Calu3 (cell line): ENCODE results near the gene ABCB10. TPM values are rescaled to one million over a fixed set of nuclear protein-coding genes. Genes with fewer than 3 reads are reported as not detected.

ENCODE experiments used
- BruUV-seq: library from RNA; stranded (reverse); fragments of 400-500 nt; replicated peaks from 2 replicates; lab custom pipeline; 2021; lab: Mats Ljungman, UMichigan
- CTCF ChIA-PET: fragments of 300-600 bp; sonication (Branson Sonifier 250); formaldehyde crosslinking; loops from one replicate; lab custom pipeline; 2022; ENCODE audit warnings: antibody characterized with exemption; lab: Charles Lee
- DNase-seq: peaks from one replicate; pipeline ENCODE4 v3.0.0; 2022
- H3K27ac Mint-ChIP-seq: one replicate; pipeline ENCODE4 v1.8.0; 2022; ENCODE audit warnings: mixed read lengths; ENCODE audit not compliant: unreplicated experiment
- H3K27me3 Mint-ChIP-seq: one replicate; pipeline ENCODE4 v1.8.0; 2022; ENCODE audit warnings: mixed read lengths; ENCODE audit not compliant: unreplicated experiment
- H3K36me3 Mint-ChIP-seq: one replicate; pipeline ENCODE4 v1.8.0; 2022; ENCODE audit warnings: mild to moderate bottlenecking, moderate library complexity, mixed read lengths; ENCODE audit not compliant: insufficient read depth, unreplicated experiment
- H3K4me1 Mint-ChIP-seq: one replicate; pipeline ENCODE4 v1.8.0; 2022; ENCODE audit warnings: mild to moderate bottlenecking, low read depth, mixed read lengths; ENCODE audit not compliant: unreplicated experiment
- H3K4me3 Mint-ChIP-seq: one replicate; pipeline ENCODE4 v1.8.0; 2022; ENCODE audit warnings: mild to moderate bottlenecking, low read depth, moderate library complexity, mixed read lengths; ENCODE audit not compliant: unreplicated experiment
- H3K9me3 Mint-ChIP-seq: one replicate; pipeline ENCODE4 v1.8.0; 2022; ENCODE audit warnings: low read depth, mixed read lengths; ENCODE audit not compliant: unreplicated experiment
- CTCF ChIP-seq: fragments of 200-600 bp; IDR thresholded peaks from one replicate; pipeline ENCODE4 v1.8.0; 2022; ENCODE audit warnings: antibody characterized with exemption; ENCODE audit not compliant: unreplicated experiment
- intact Hi-C: fragments of 100-400 bp; cut with micrococcal nuclease; formaldehyde crosslinking; loops from one replicate; pipeline ENCODE4 v1.10.0; 2022; ENCODE audit not compliant: unreplicated experiment
- total RNA-seq: library from RNA; stranded (reverse); gene quantifications from 2 replicates; pipeline ENCODE4 v1.2.3, GENCODE V29; 2022

Gene ABCB10
- total RNA-seq, 1 experiment from 2014 or later = 19.9 TPM

GRCh38 chr1:229487181-229487580 is 71.3 kb downstream of the ABCB10 start:
- no peak for DNase-seq
- Mint-ChIP-seq H3K9me3 (no peaks in the 10 kb centered on the region), H3K4me3 (no peak overlapping the region), H3K36me3 (peaks cover 40% of the 10 kb centered on the region), H3K4me1 (no peaks in the 10 kb centered on the region), H3K27me3 (no peaks in the 10 kb centered on the region), H3K27ac (no peak overlapping the region)
- TF ChIP-seq CTCF = no peak
- no TSS peak for BruUV-seq
- intact Hi-C loops = no loop called here
- CTCF ChIA-PET = interaction anchor here (0.7 kb wide), 1 partner anchor 44 kb away, joined by 6 read pairs; no protein-coding TSS in a partner anchor

DNA sequence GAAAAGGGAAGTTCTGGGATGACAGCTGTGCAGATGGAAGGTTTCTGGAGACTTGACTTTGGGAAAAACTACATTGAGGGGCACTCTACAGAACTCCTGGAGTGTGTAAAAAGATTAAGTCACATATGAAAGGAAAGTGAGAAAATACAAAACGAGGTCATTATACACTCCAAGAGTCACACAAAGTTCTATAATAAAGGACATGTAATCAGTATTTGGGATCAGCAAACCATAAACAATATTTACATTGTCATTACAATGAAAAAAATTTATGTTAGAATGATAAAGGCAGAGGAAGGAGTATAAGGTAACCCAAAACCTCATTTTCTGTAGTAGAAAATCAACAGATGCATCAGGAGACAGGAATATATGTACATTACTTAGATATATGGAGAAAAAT is 73.2 kb downstream of the ABCB10 start:
- Mint-ChIP-seq H3K36me3 (peaks cover 39% of the 10 kb centered on the region), H3K27ac (no peak overlapping the region), H3K4me3 (no peak overlapping the region), H3K9me3 (no peaks in the 10 kb centered on the region), H3K27me3 (no peaks in the 10 kb centered on the region), H3K4me1 (no peaks in the 10 kb centered on the region)
- no peak for DNase-seq
- CTCF ChIA-PET = no interaction called here
- BruUV-seq = no TSS peak
- no peak for TF ChIP-seq CTCF
- intact Hi-C loops = no loop called here

DNA sequence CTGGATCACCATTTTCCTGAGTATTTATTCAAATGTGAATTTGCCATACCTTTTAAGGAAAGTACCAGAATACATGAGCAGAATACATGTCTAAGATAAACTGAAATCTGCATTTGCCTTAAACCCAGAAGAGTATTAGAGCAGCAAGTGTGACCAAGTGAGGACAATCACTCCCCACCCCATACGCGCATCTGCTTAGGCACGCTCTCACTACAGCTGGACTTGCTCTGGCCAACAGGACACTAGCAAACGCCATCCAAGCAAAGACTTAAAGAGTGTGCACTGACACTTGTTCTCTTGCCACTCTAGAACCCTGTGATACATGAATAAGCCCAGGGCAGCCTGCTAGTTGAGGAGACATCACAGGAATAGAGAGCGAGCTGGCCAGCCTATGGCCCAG is 76.0 kb downstream of the ABCB10 start:
- no peak overlapping the region for H3K27ac Mint-ChIP-seq

GRCh38 chr1:229480495-229480894 is 78.0 kb downstream of the ABCB10 start:
- CTCF ChIA-PET = interaction anchor here (0.6 to 1.0 kb wide), 3 partner anchors 47 to 222 kb away, joined by 3 to 6 read pairs (median 3); no protein-coding TSS in a partner anchor
- Mint-ChIP-seq H3K4me3 (no peak overlapping the region), H3K9me3 (no peaks in the 10 kb centered on the region), H3K4me1 (no peaks in the 10 kb centered on the region), H3K27me3 (no peaks in the 10 kb centered on the region), H3K36me3 (peaks cover 13% of the 10 kb centered on the region), H3K27ac (no peak overlapping the region)
- TF ChIP-seq CTCF = no peak
- intact Hi-C loops = no loop called here
- BruUV-seq = no TSS peak
- DNase-seq = no peak

More for the DNA sequence above, 76.0 kb downstream of the ABCB10 start:
- no TSS peak for BruUV-seq
- CTCF ChIA-PET = interaction anchor here (0.5 to 1.4 kb wide), 14 partner anchors 9 to 818 kb away, joined by 3 to 19 read pairs (median 4); partner anchors contain the start of gene ABCB10
- Mint-ChIP-seq H3K4me1 (no peaks in the 10 kb centered on the region), H3K9me3 (no peaks in the 10 kb centered on the region), H3K4me3 (no peak overlapping the region), H3K27me3 (no peaks in the 10 kb centered on the region), H3K36me3 (peaks cover 27% of the 10 kb centered on the region)
- DNase-seq = no peak
- TF ChIP-seq CTCF = no peak
- intact Hi-C loops = loop anchor here (1.0 kb wide), 1 partner anchor 224 kb away; no protein-coding TSS in a partner anchor
